IPS-20b (cell line): ENCODE measurements around the gene RPL39.
"Not testable (repeated sequence)": the region's sequence is repeated elsewhere in the genome, so short reads cannot be mapped to it uniquely, and the experiment has no call there.

Experiments
- H3K27ac ChIP-seq: one replicate; pipeline ENCODE4 v1.5.1; 2013; ENCODE audit warnings: low read length
- H3K27me3 ChIP-seq: 2 replicates; pipeline ENCODE4 v1.6.1; 2013; ENCODE audit warnings: mild to moderate bottlenecking, low read length, inconsistent platforms; ENCODE audit not compliant: insufficient read depth
- H3K36me3 ChIP-seq: 2 replicates; pipeline ENCODE4 v1.6.1; 2013; ENCODE audit warnings: low read depth, mild to moderate bottlenecking, inconsistent platforms, low read length, moderate library complexity; ENCODE audit not compliant: insufficient read depth
- H3K4me1 ChIP-seq: 2 replicates; pipeline ENCODE4 v1.6.1; 2013; ENCODE audit warnings: mild to moderate bottlenecking, control low read depth, inconsistent platforms, low read length, moderate library complexity; ENCODE audit not compliant: insufficient read depth
- H3K4me3 ChIP-seq: 2 replicates; pipeline ENCODE4 v1.5.1; 2013; ENCODE audit warnings: mild to moderate bottlenecking, low read length, inconsistent platforms
- H3K9ac ChIP-seq: 2 replicates; pipeline ENCODE4 v1.6.1; 2013; ENCODE audit warnings: low read depth, mild to moderate bottlenecking, inconsistent platforms, low read length, moderate library complexity
- H3K9me3 ChIP-seq: 2 replicates; pipeline ENCODE4 v1.6.1; 2013; ENCODE audit warnings: mild to moderate bottlenecking, low read depth, low read length, inconsistent platforms; ENCODE audit not compliant: insufficient read depth

RPL39 gene

GRCh38 chrX:119750131-119750530 is 41.3 kb downstream of the RPL39 start:
- H3K9me3 ChIP-seq, H3K4me1 ChIP-seq, H3K36me3 ChIP-seq, H3K4me3 ChIP-seq, H3K27me3 ChIP-seq, H3K9ac ChIP-seq, H3K27ac ChIP-seq: not testable (repeated sequence)

DNA sequence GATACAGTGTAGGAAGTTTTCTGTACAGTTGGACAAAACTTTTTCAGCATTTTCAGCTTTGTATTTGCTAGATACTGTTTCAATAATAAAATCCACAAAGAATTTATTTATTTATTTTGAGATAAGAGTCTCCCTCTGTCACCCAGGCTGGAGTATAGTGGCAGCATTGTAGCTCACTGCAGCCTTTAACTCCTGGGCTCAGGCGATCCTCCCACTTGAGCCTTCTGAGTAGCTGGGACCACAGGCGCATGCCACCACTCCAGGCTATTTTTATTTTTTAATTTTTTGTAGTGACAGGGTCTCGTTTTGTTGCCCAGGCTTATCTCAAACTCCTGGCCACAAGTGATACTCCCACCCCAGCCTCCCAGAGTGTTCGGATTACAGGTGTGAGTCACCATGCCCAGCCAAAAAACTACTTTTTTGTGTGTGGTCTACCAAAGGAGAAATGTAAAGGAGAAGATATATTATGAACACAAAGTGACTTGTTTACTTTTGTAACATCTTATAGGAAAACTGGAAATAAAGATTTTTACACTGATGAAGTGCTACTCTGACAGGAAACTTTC is 46.1 kb downstream of the RPL39 start:
- no peaks in the 10 kb centered on the region for H3K9me3 ChIP-seq
- no peak overlapping the region for H3K9ac ChIP-seq
- H3K36me3 ChIP-seq, result no peaks in the 10 kb centered on the region
- no peaks in the 10 kb centered on the region for H3K4me1 ChIP-seq
- no peaks in the 10 kb centered on the region for H3K27me3 ChIP-seq
- no peak overlapping the region for H3K27ac ChIP-seq
- no peak overlapping the region for H3K4me3 ChIP-seq

GRCh38 chrX:119738742-119739141 is 52.7 kb downstream of the RPL39 start:
- no peaks in the 10 kb centered on the region for H3K27me3 ChIP-seq
- H3K9me3 ChIP-seq, result no peaks in the 10 kb centered on the region
- no peak overlapping the region for H3K4me3 ChIP-seq
- no peak overlapping the region for H3K27ac ChIP-seq
- H3K36me3 ChIP-seq, result no peaks in the 10 kb centered on the region
- no peaks in the 10 kb centered on the region for H3K4me1 ChIP-seq
- no peak overlapping the region for H3K9ac ChIP-seq
